Fibroblast of villous mesenchyme (primary cell): ENCODE measurements around the gene CDH23. TPM values are rescaled to one million over a fixed set of nuclear protein-coding genes. Genes with fewer than 3 reads are reported as not detected.

ENCODE experiments used
- DNase-seq: peaks from one replicate; pipeline ENCODE4 v3.0.0-alpha.2; 2010; ENCODE audit warnings: low read depth
- H3K4me3 ChIP-seq: 2 replicates; pipeline ENCODE4 v1.5.1; 2011; ENCODE audit warnings: low read depth, mild to moderate bottlenecking, low read length
- total RNA-seq: library from RNA; depleted of rRNA; stranded (reverse); fragments of >200 nt; gene quantifications from 2 replicates; pipeline ENCODE4 v1.2.3, GENCODE V29; 2012
- TF ChIP-seq, protein P1 (sequence below): IDR thresholded peaks from 2 replicates; pipeline ENCODE4 v1.5.1; 2012; ENCODE audit warnings: low read depth, mild to moderate bottlenecking, low read length; ENCODE audit not compliant: insufficient read depth

The CDH23 gene
- total RNA-seq, 1 donor, result under 0.01 TPM

DNA sequence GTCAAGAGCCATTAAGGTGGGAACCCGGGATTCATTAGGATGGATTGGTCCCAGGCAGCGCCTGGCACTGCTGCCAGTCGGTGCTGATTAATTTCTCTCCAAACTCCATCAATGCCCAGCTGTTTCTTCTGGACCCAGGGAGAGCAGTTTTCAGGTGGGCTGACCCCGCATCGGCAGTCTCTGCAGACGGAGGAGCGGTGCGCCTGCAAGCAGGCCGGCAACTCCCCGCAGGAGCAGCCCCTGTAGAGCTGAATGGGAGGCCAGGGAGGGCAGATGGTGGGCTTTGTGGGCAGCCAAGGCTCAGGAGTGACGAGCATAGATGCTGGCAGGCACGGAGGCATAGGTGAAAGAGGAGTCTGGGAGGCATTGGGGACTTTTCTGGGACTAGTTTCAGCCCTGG, 56.5 kb downstream of the CDH23 start:
- no peak for DNase-seq
- TF ChIP-seq, protein P1, sequence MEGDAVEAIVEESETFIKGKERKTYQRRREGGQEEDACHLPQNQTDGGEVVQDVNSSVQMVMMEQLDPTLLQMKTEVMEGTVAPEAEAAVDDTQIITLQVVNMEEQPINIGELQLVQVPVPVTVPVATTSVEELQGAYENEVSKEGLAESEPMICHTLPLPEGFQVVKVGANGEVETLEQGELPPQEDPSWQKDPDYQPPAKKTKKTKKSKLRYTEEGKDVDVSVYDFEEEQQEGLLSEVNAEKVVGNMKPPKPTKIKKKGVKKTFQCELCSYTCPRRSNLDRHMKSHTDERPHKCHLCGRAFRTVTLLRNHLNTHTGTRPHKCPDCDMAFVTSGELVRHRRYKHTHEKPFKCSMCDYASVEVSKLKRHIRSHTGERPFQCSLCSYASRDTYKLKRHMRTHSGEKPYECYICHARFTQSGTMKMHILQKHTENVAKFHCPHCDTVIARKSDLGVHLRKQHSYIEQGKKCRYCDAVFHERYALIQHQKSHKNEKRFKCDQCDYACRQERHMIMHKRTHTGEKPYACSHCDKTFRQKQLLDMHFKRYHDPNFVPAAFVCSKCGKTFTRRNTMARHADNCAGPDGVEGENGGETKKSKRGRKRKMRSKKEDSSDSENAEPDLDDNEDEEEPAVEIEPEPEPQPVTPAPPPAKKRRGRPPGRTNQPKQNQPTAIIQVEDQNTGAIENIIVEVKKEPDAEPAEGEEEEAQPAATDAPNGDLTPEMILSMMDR, result no peak

DNA sequence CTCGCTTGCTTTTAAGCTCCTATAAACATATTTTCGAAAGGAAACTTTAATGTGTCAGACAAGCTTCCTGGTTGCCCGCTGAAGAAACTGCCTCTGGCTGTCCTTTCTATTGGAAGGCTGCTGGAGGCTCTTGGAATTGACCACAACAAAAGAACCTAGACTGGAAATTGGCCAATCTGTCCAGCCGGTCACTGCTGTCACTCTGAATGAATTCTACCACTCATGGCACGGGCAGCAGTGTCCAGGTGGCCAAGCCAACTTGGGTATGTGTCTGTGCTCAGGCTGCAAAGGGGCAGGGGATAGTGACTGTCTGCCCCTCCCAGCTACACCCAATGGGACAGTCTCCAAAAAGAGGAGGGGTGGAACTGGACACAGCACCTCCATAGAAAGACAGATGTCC, 57.6 kb downstream of the CDH23 start:
- TF ChIP-seq, protein P1, result no peak
- no peak for DNase-seq
- H3K4me3 ChIP-seq, result no peak overlapping the region

More for the DNA sequence above, 56.5 kb downstream of the CDH23 start:
- no peak overlapping the region for H3K4me3 ChIP-seq

DNA sequence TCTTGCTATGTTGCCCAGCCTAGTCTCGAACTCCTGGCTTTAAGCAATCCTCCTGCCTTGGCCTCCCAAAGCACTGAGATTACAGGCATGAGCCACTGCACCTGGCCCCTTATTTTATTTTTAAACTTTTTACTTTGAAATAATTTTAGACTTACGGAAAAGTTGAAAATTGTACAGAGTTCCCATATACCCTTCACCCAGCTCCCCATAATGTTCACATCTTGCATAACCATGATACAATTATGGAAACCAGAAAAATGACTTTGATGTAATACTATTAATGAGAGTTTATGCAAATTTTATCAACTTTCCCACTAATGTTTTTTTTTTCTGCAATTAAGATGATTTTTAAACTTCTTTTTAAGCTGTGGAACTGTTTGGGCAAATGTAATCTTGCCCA, 58.3 kb downstream of the CDH23 start:
- no peak overlapping the region for H3K4me3 ChIP-seq
- TF ChIP-seq, protein P1, result no peak
- DNase-seq, result no peak

DNA sequence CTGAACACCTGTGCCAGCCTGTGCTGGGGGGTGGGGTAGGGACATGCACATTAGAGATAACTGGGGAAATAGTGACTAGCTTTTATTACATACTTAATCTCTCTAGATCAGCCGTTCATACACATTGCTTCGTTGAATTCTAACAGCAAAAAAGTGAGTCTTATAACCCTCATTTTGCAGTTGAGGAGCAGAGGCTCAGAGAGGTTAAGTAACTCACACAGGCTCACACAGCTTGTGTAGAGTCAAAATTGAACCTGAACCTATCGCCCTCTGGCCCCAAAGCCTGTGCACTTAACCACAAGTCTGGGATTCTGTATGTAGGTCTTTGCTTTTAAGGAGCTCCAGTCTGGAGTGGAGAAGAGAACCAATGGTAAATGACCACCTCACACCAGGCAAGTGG, 59.9 kb downstream of the CDH23 start:
- DNase-seq, result no peak
- no peak overlapping the region for H3K4me3 ChIP-seq
- TF ChIP-seq, protein P1, result no peak

DNA sequence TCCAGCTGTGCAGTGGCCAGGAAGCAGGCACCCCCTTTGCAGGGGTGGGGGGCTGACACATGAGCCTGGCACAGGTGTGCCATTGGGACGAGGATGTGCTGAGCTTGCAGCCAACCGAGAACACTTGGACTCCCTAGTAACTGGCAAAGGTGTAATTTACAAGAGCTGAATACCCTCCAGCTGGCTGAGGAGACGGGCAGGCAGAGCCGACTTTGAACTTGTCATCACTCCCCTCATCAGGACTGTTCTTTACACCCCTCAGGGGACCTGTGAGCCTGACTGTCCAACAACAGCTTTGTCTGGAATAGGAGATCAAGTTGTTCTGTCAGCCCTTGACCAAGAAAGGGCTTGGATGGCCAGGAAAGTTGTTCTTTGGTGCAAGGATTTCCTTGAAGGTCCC, 61.2 kb downstream of the CDH23 start:
- H3K4me3 ChIP-seq, result no peak overlapping the region
- TF ChIP-seq, protein P1, result no peak
- DNase-seq, result no peak

DNA sequence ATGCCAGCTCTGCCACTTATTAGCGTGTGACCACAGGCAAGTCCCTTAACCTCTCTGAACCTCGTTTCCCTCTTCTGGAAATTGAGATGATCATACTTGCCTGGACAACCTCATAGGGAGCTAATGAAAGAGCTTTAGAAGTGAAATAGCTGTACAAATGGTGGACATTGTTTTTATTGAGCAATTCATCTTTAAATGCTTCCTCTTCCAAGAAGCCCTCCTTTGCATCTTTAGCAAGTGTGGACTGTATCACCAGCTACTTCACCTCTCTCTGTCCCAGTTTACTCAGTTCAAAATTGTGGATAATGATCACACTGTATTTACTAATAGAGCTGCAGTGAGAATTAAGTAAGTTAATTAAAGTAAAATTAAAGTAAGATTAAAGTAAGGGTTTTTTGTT, 61.7 kb downstream of the CDH23 start:
- TF ChIP-seq, protein P1, result no peak
- DNase-seq, result no peak
- no peak overlapping the region for H3K4me3 ChIP-seq

DNA sequence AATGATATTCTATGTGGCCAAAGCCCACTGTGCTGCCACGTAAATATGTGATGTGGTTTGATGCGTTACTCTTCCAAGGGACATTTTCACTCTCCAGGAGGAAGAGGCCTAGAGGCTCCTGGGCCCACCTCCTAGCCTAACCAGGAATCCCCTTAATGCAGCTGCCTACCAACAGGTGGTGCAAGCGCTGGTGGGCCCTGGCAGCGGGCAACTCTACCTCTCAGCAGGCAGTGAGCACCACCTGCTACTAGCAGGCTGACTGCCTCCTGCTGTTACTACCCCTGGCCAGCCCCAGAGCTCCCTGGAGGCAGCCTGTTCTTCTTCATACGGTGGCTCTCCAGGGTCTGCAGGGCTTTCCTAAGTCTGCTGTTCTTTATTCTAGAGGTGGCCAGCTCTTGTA, 62.8 kb downstream of the CDH23 start:
- TF ChIP-seq, protein P1, result no peak
- no peak for DNase-seq

More for the DNA sequence above, 62.8 kb downstream of the CDH23 start:
- no peak overlapping the region for H3K4me3 ChIP-seq
